ENCODE measurements around the gene RPL13.

The RPL13 gene

GRCh38 chr16:89593841-89594240 is 33.4 kb downstream of the RPL13 start (continued):
- no peak for TF ChIP-seq RARB (CRISPR knock-in tag; IDR thresholded peaks at IDR 0.05)
- TF ChIP-seq PPARA (CRISPR knock-in tag; IDR thresholded peaks at IDR 0.05; ENCODE audit: borderline replicate concordance): no peak
- TF ChIP-seq POU6F1 (CRISPR knock-in tag; IDR thresholded peaks at IDR 0.05; ENCODE audit: borderline replicate concordance, low read depth): no peak
- no peak for TF ChIP-seq CSDC2 (CRISPR knock-in tag; IDR thresholded peaks at IDR 0.05)
- TF ChIP-seq TOX (CRISPR knock-in tag; IDR thresholded peaks at IDR 0.05; ENCODE audit: borderline replicate concordance): no peak
- no peak for TF ChIP-seq ARNTL (CRISPR knock-in tag; IDR thresholded peaks at IDR 0.05; ENCODE audit: borderline replicate concordance, low read depth)
- no peak for TF ChIP-seq ZNF70 (CRISPR knock-in tag; IDR thresholded peaks at IDR 0.05)
- no peak for TF ChIP-seq ZC3H10 (CRISPR knock-in tag; IDR thresholded peaks at IDR 0.05)

GRCh38 chr16:89595330-89596060 is 35.0 kb downstream of the RPL13 start:
- TF ChIP-seq ARNTL (CRISPR knock-in tag; IDR thresholded peaks at IDR 0.05; ENCODE audit: borderline replicate concordance, low read depth) (no peak), BACH2 (CRISPR knock-in tag; IDR thresholded peaks at IDR 0.05; ENCODE audit: borderline replicate concordance) (no peak), TOX (CRISPR knock-in tag; IDR thresholded peaks at IDR 0.05; ENCODE audit: borderline replicate concordance) (no peak), ESRRG (CRISPR knock-in tag; IDR thresholded peaks at IDR 0.05) (no peak), OSR1 (CRISPR knock-in tag; IDR thresholded peaks at IDR 0.05) (no peak), PPARA (CRISPR knock-in tag; IDR thresholded peaks at IDR 0.05; ENCODE audit: borderline replicate concordance) (no peak), CREB5 (CRISPR knock-in tag; IDR thresholded peaks at IDR 0.05; ENCODE audit: low read depth) (no peak), TCF4 (CRISPR knock-in tag; IDR thresholded peaks at IDR 0.05; ENCODE audit: borderline replicate concordance) (no peak), ISL1 (CRISPR knock-in tag; IDR thresholded peaks at IDR 0.05) (no peak), ZFP3 (CRISPR knock-in tag; IDR thresholded peaks at IDR 0.05) (no peak), RARB (CRISPR knock-in tag; IDR thresholded peaks at IDR 0.05) (no peak), ZNF8 (CRISPR knock-in tag; IDR thresholded peaks at IDR 0.05) (no peak), POU6F1 (CRISPR knock-in tag; IDR thresholded peaks at IDR 0.05; ENCODE audit: borderline replicate concordance, low read depth) (no peak), ZNF70 (CRISPR knock-in tag; IDR thresholded peaks at IDR 0.05) (no peak), ZNF565 (CRISPR knock-in tag; conservative IDR thresholded peaks at IDR 0.05; ENCODE audit: low read depth) (no peak), GLIS3 (CRISPR knock-in tag; IDR thresholded peaks at IDR 0.05) (no peak), CSDC2 (CRISPR knock-in tag; IDR thresholded peaks at IDR 0.05) (no peak)
- no peak for ATAC-seq

GRCh38 chr16:89596061-89596689 is 35.7 kb downstream of the RPL13 start:
- no peak for ATAC-seq

DNA sequence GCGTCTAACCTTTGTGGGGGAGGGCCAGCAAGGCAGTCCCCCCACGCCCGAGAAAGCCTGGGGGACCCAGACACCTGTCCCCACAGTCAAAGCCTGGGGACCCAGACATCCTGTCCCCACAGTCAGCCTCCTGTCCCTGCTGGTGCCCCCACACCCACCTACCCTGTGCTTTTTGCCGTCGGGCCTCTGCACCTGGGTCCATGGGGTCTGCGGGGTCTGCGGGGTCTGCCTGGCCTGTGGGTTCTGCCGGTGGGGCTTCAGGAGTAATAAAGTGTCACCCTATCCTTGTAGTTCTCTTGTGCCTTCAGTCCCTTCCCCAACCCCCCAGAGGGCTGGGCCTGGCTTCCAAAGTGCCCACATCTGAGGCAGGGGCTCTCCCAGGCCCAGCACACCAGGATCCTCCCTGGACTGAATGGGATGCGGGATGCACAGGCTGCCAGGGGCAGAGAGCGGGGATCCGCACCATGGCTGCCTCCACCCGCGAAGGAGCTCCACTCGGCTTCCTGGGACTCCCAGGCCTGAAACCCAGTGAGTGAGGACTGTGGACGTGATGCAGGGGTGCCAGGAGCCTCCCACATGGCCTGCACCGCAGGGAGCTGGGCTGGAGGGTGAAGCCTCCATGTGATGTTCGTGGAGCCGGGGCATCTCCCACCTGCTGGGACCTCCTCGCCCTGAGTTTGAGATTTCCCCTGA is 36.6 kb downstream of the RPL13 start:
- no peak for ATAC-seq
- no peak for TF ChIP-seq BACH2 (CRISPR knock-in tag; IDR thresholded peaks at IDR 0.05; ENCODE audit: borderline replicate concordance)
- no peak for TF ChIP-seq POU6F1 (CRISPR knock-in tag; IDR thresholded peaks at IDR 0.05; ENCODE audit: borderline replicate concordance, low read depth)
- no peak for TF ChIP-seq ZFP30 (CRISPR knock-in tag; IDR thresholded peaks at IDR 0.05)
- no peak for TF ChIP-seq TOX (CRISPR knock-in tag; IDR thresholded peaks at IDR 0.05; ENCODE audit: borderline replicate concordance)
- TF ChIP-seq, protein P1, sequence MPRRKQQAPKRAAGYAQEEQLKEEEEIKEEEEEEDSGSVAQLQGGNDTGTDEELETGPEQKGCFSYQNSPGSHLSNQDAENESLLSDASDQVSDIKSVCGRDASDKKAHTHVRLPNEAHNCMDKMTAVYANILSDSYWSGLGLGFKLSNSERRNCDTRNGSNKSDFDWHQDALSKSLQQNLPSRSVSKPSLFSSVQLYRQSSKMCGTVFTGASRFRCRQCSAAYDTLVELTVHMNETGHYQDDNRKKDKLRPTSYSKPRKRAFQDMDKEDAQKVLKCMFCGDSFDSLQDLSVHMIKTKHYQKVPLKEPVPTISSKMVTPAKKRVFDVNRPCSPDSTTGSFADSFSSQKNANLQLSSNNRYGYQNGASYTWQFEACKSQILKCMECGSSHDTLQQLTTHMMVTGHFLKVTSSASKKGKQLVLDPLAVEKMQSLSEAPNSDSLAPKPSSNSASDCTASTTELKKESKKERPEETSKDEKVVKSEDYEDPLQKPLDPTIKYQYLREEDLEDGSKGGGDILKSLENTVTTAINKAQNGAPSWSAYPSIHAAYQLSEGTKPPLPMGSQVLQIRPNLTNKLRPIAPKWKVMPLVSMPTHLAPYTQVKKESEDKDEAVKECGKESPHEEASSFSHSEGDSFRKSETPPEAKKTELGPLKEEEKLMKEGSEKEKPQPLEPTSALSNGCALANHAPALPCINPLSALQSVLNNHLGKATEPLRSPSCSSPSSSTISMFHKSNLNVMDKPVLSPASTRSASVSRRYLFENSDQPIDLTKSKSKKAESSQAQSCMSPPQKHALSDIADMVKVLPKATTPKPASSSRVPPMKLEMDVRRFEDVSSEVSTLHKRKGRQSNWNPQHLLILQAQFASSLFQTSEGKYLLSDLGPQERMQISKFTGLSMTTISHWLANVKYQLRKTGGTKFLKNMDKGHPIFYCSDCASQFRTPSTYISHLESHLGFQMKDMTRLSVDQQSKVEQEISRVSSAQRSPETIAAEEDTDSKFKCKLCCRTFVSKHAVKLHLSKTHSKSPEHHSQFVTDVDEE (CRISPR knock-in tag; IDR thresholded peaks at IDR 0.05): no peak
- TF ChIP-seq GLIS3 (CRISPR knock-in tag; IDR thresholded peaks at IDR 0.05): no peak
- TF ChIP-seq ESRRG (CRISPR knock-in tag; IDR thresholded peaks at IDR 0.05): no peak

More at GRCh38 chr16:89596061-89596689, 35.7 kb downstream of the RPL13 start:
- TF ChIP-seq OSR1 (CRISPR knock-in tag; IDR thresholded peaks at IDR 0.05) (no peak), ZFP3 (CRISPR knock-in tag; IDR thresholded peaks at IDR 0.05) (no peak)

Measured in SK-N-SH treated with all-trans-retinoic acid at 6 μM for 48 hours (cell line).